GM12878 (cell line): ENCODE data around the gene SDK2. TPM values are rescaled to one million over a fixed set of nuclear protein-coding genes. Genes with fewer than 3 reads are reported as not detected.

Experiments
- ATAC-seq: fragments of 200-7000 bp; cut with Tn5 transposase; 3 replicates; pipeline ENCODE4 v1.9.1; 2020; ENCODE audit warnings: mild to moderate bottlenecking, moderate library complexity
- BruUV-seq: library from RNA; stranded (reverse); fragments of 400-500 nt; replicated peaks from 2 replicates; lab custom pipeline; 2021; lab: Mats Ljungman, UMichigan
- CTCF ChIA-PET: fragments of 300-600 bp; sonication (Branson Sonifier 250); formaldehyde crosslinking; extraction: SDS; loops from one replicate; lab custom pipeline; 2021; ENCODE audit warnings: inconsistent platforms; lab: Yijun Ruan, JAX
- POLR2A ChIA-PET: fragments of 350-600 bp; formaldehyde crosslinking; extraction: SDS; loops from one replicate; lab custom pipeline; 2021; ENCODE audit warnings: inconsistent platforms; lab: Charles Lee
- RAD21 ChIA-PET: fragments of 300-600 bp; sonication (Branson Sonifier 250); formaldehyde crosslinking; loops from one replicate; lab custom pipeline; 2023; ENCODE audit warnings: antibody characterized with exemption; ENCODE audit not compliant: unreplicated experiment; lab: Charles Lee
- SMC1A ChIA-PET: fragments of 300-600 bp; sonication (Branson Sonifier 250); formaldehyde crosslinking; loops from one replicate; lab custom pipeline; 2023; ENCODE audit not compliant: unreplicated experiment, uncharacterized antibody; lab: Charles Lee
- DNase-seq: peaks from one replicate; pipeline ENCODE4 v3.0.0-alpha.2; 2011; ENCODE audit warnings: low read depth, low spot score
- FAIRE-seq: peaks from 3 replicates; lab custom pipeline; 2011; peaks lifted over from hg19 to GRCh38; lab: Jason Lieb, UNC
- H2AFZ ChIP-seq: 2 replicates; pipeline ENCODE4 v1.6.0; 2011; ENCODE audit warnings: low read depth, low read length, control low read depth; ENCODE audit not compliant: control insufficient read depth
- H3K27ac ChIP-seq: 2 replicates; pipeline ENCODE4 v1.5.1; 2011; ENCODE audit warnings: control low read depth; ENCODE audit not compliant: control insufficient read depth, insufficient read depth
- H3K27me3 ChIP-seq, 2 experiments: replicated peaks in 1 of 2; 2 replicates each; pipeline versions ENCODE4 v1.6.0 to v1.6.1; 2011; ENCODE audit warnings: low read length in 1 of 2; ENCODE audit not compliant: control insufficient read depth in 2 of 2, insufficient read depth in 2 of 2
- H3K36me3 ChIP-seq, 2 experiments: 2 replicates each; pipeline ENCODE4 v1.5.1; 2011; ENCODE audit warnings: low read length in 1 of 2; ENCODE audit not compliant: control insufficient read depth in 2 of 2, insufficient read depth in 2 of 2
- H3K4me1 ChIP-seq: 2 replicates; pipeline ENCODE4 v1.6.1; 2011; ENCODE audit warnings: mild to moderate bottlenecking, low read length, moderate library complexity, mixed read lengths; ENCODE audit not compliant: control insufficient read depth, insufficient read depth
- H3K4me2 ChIP-seq: 2 replicates; pipeline ENCODE4 v1.6.0; 2011; ENCODE audit warnings: control low read depth; ENCODE audit not compliant: control insufficient read depth, insufficient read depth
- H3K4me3 ChIP-seq: fragments of 200-600 bp; sonication (generic); 2 replicates; pipeline ENCODE4 v1.5.1; 2016
- H3K79me2 ChIP-seq: 2 replicates; pipeline ENCODE4 v1.6.0; 2011; ENCODE audit warnings: low read length; ENCODE audit not compliant: control insufficient read depth, insufficient read depth
- H3K9ac ChIP-seq: 2 replicates; pipeline ENCODE4 v1.8.0; 2011; ENCODE audit warnings: low read length, control low read depth, mixed read lengths; ENCODE audit not compliant: control insufficient read depth, insufficient read depth
- H3K9me3 ChIP-seq: replicated peaks from 3 replicates; pipeline ENCODE4 v1.5.1; 2011; ENCODE audit warnings: mild to moderate bottlenecking, low read length; ENCODE audit not compliant: control insufficient read depth, insufficient read depth
- H4K20me1 ChIP-seq: 2 replicates; pipeline ENCODE4 v1.6.0; 2011; ENCODE audit not compliant: control insufficient read depth, insufficient read depth
- MTA2 ChIP-seq: fragments of 450-650 bp; IDR thresholded peaks from 2 replicates; pipeline ENCODE4 v1.6.1; 2016; ENCODE audit warnings: low read depth, mild to moderate bottlenecking, moderate library complexity
- NBN ChIP-seq: fragments of 450-650 bp; IDR thresholded peaks from 2 replicates; pipeline ENCODE4 v1.6.1; 2016
- PML ChIP-seq: IDR thresholded peaks from 2 replicates; pipeline ENCODE4 v1.6.1; 2012; ENCODE audit warnings: low read length, inconsistent platforms
- RCOR1 ChIP-seq: conservative IDR thresholded peaks from 2 replicates; pipeline ENCODE4 v1.6.1; 2012; ENCODE audit warnings: low read depth, low read length, improper control_type of control experiment
- USF1 ChIP-seq: IDR thresholded peaks from 2 replicates; pipeline ENCODE4 v1.6.1; 2011; ENCODE audit warnings: borderline replicate concordance, low read depth, mild to moderate bottlenecking, moderate library complexity, mixed read lengths, low read length; ENCODE audit not compliant: insufficient read depth; ENCODE audit errors: extremely low read length
- ZBTB4 ChIP-seq: fragments of 450-650 bp; formaldehyde crosslinking; IDR thresholded peaks from 2 replicates; pipeline ENCODE4 v1.4.0; 2022; ENCODE audit warnings: mild to moderate bottlenecking, moderate library complexity
- WGBS: methylation state at CpG from one replicate; pipeline ENCODE4 v1.1.6; 2016; ENCODE audit warnings: low lambda C conversion rate; ENCODE audit not compliant: insufficient replicate concordance, insufficient coverage; ENCODE audit errors: missing lambda C conversion rate; 5-methylcytosine and 5-hydroxymethylcytosine counted together
- in situ Hi-C: fragments of 300-500 bp; cut with MboI; formaldehyde crosslinking; loops from 9 replicates; pipeline ENCODE4 v1.14.3; 2018; ENCODE audit warnings: mixed read lengths
- intact Hi-C: fragments of 100-400 bp; cut with micrococcal nuclease; formaldehyde crosslinking; loops from one replicate; pipeline ENCODE4 v1.14.2; 2022; ENCODE audit not compliant: unreplicated experiment
- polyA plus RNA-seq, 11 experiments: library from polyadenylated mRNA; depleted of rRNA in 4 of 11; unstranded in 6 of 11; stranded (reverse) in 5 of 11; fragments of >200 nt; fragmentation: Nextera tagmentation in 4 of 11; fragmentation: Illumina TruSeq in 1 of 11; extraction: Ambion mirVana in 4 of 11; extraction: Trizol in 1 of 11; gene quantifications; 1 replicate in 1 of 11; 2 replicates in 10 of 11; pipeline versions ENCODE4 v1.2.1 to v1.2.3, GENCODE V29; 2011 to 2016; ENCODE audit warnings: inconsistent platforms in 2 of 11, missing spikeins in 2 of 11, low read depth in 1 of 11
- total RNA-seq, 4 experiments: library from RNA; depleted of rRNA in 3 of 4; stranded (reverse); fragments of >200 nt in 3 of 4; fragmentation: Illumina TruSeq in 1 of 4; extraction: Trizol in 1 of 4; gene quantifications; 2 replicates each; pipeline versions ENCODE4 v1.2.1 to v1.2.3, GENCODE V29; 2013 to 2021

SDK2 gene
- total and polyA plus RNA-seq, 10 of the 15 experiments (the other 5 are each of a cell fraction or from before 2014, with no cell fraction given): 0.03 to 0.08 (median 0.03) TPM; not detected in 7

- H3K36me3 ChIP-seq: no peaks in the 10 kb centered on the region
- no peaks in the 10 kb centered on the region for H3K9me3 ChIP-seq
- WGBS: 45% methylated on average over 7 of the region's 7 CpGs
- H2AFZ ChIP-seq: no peak overlapping the region
- no peaks in the 10 kb centered on the region for H4K20me1 ChIP-seq
- H3K9ac ChIP-seq: no peak overlapping the region
- POLR2A ChIA-PET: no interaction called here
- no peak overlapping the region for H3K4me3 ChIP-seq
- no peaks in the 10 kb centered on the region for H3K79me2 ChIP-seq
- ATAC-seq: no peak
- no TSS peak for BruUV-seq
- CTCF ChIA-PET: no interaction called here
- H3K27me3 ChIP-seq: no peaks in the 10 kb centered on the region
- intact Hi-C loops: no loop called here
- TF ChIP-seq ZBTB4 (CRISPR knock-in tag) (no peak), USF1 (no peak), RCOR1 (no peak), NBN (no peak), PML (no peak), MTA2 (no peak)
- TF ChIP-seq, all 136 proteins: peak for 0
- no peak overlapping the region for H3K4me2 ChIP-seq
- FAIRE-seq (no peak), DNase-seq (no peak)
- in situ Hi-C loops: no loop called here
- RAD21 ChIA-PET: no interaction called here
- no peak overlapping the region for H3K27ac ChIP-seq
- SMC1A ChIA-PET: no interaction called here
- H3K4me1 ChIP-seq: no peaks in the 10 kb centered on the region
These were observed 34.8 kb upstream of the SDK2 start for GRCh38 chr17:73678999-73679398.
